Smooth muscle cell (in vitro differentiated cells): ENCODE data around the gene GSG1L. TPM values are rescaled to one million over a fixed set of nuclear protein-coding genes. Genes with fewer than 3 reads are reported as not detected.

Experiments used
- DNase-seq: peaks from one replicate; lab custom pipeline; 2025; ENCODE audit not compliant: unreplicated experiment; lab: John Stamatoyannopoulos, UW
- H2AFZ ChIP-seq: fragments of 200-600 bp; sonication (generic); 2 replicates; pipeline ENCODE4 v1.6.0; 2016; ENCODE audit warnings: antibody characterized with exemption, low read depth, mild to moderate bottlenecking
- H3F3A ChIP-seq: fragments of 200-600 bp; sonication (generic); 2 replicates; pipeline ENCODE4 v1.6.0; 2017; ENCODE audit warnings: antibody characterized with exemption, low read depth
- H3K27ac ChIP-seq: fragments of 200-600 bp; sonication (generic); 2 replicates; pipeline ENCODE4 v1.5.1; 2016; ENCODE audit warnings: low read depth, mild to moderate bottlenecking
- H3K27me3 ChIP-seq: fragments of 200-600 bp; sonication (generic); 2 replicates; pipeline ENCODE4 v1.6.1; 2016; ENCODE audit warnings: low read depth, mild to moderate bottlenecking
- H3K36me3 ChIP-seq: fragments of 200-600 bp; sonication (generic); 2 replicates; pipeline ENCODE4 v1.5.1; 2016; ENCODE audit warnings: low read depth
- H3K4me1 ChIP-seq: fragments of 200-600 bp; sonication (generic); 2 replicates; pipeline ENCODE4 v1.5.1; 2016; ENCODE audit warnings: low read depth
- H3K4me2 ChIP-seq: fragments of 200-600 bp; sonication (generic); 2 replicates; pipeline ENCODE4 v1.6.0; 2016; ENCODE audit warnings: mild to moderate bottlenecking
- H3K4me3 ChIP-seq: fragments of 200-600 bp; sonication (generic); 2 replicates; pipeline ENCODE4 v1.5.1; 2016; ENCODE audit warnings: mild to moderate bottlenecking
- H3K79me2 ChIP-seq: fragments of 200-600 bp; sonication (generic); 2 replicates; pipeline ENCODE4 v1.6.0; 2016; ENCODE audit warnings: low read depth, mild to moderate bottlenecking
- H3K9ac ChIP-seq: fragments of 200-600 bp; sonication (generic); 2 replicates; pipeline ENCODE4 v1.6.0; 2016; ENCODE audit warnings: low read depth
- H3K9me3 ChIP-seq: fragments of 200-600 bp; sonication (generic); replicated peaks from 2 replicates; pipeline ENCODE4 v1.5.1; 2016; ENCODE audit warnings: low read depth
- H4K20me1 ChIP-seq: fragments of 200-600 bp; sonication (generic); 2 replicates; pipeline ENCODE4 v1.6.0; 2016; ENCODE audit warnings: low read depth
- CTCF ChIP-seq: fragments of 200-600 bp; sonication (generic); IDR thresholded peaks from 2 replicates; pipeline ENCODE4 v1.5.1; 2017; ENCODE audit warnings: borderline replicate concordance, mild to moderate bottlenecking, antibody characterized with exemption; ENCODE audit not compliant: insufficient read depth, poor library complexity, severe bottlenecking
- WGBS: methylation state at CpG from one replicate; pipeline ENCODE4 v1.1.7; 2016; ENCODE audit warnings: low lambda C conversion rate; 5-methylcytosine and 5-hydroxymethylcytosine counted together
- polyA plus RNA-seq: library from polyadenylated mRNA; unstranded; fragments of >200 nt; fragmentation: Nextera tagmentation; extraction: Ambion mirVana; gene quantifications from 2 replicates; pipeline ENCODE4 v1.2.1, GENCODE V29; 2016
- total RNA-seq: library from RNA; depleted of rRNA; stranded (reverse); fragments of >200 nt; gene quantifications from 2 replicates; pipeline ENCODE4 v1.2.3, GENCODE V29; 2014

GSG1L gene
- total and polyA plus RNA-seq, 2 experiments from 2014 or later, result 0.31 TPM; not detected in 1

DNA sequence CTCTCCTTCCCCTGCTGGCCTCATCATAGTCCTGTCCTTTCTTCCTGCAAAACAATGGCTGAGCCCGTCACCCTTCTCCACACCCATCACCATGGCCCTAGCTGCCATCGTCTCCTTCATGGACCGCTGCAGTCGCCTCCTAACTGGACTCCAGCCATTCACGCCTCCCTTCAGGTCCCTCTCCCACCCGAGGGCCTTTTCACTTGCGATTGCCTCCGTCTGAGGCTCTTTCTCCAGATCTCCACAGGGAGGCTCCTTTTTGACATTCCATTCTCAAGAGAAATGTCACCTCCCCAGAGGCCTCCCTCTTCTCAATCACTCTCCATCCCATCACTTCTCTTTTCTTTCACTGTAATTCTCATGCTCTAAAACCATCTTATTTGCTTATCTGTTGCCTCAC is 23.5 kb downstream of the GSG1L start:
- H3K27ac ChIP-seq, result no peak overlapping the region
- DNase-seq, result no peak
- H3K27me3 ChIP-seq, result no peaks in the 10 kb centered on the region
- no peak overlapping the region for H3K9ac ChIP-seq
- no peak overlapping the region for H3K4me3 ChIP-seq
- TF ChIP-seq CTCF, result no peak
- H3K36me3 ChIP-seq, result no peaks in the 10 kb centered on the region
- H3F3A ChIP-seq, result no peaks in the 10 kb centered on the region
- 62% methylated on average over 8 of the region's 8 CpGs for WGBS
- H2AFZ ChIP-seq, result no peak overlapping the region
- no peaks in the 10 kb centered on the region for H3K79me2 ChIP-seq
- no peaks in the 10 kb centered on the region for H3K4me1 ChIP-seq
- H3K4me2 ChIP-seq, result no peak overlapping the region
- no peaks in the 10 kb centered on the region for H4K20me1 ChIP-seq
- H3K9me3 ChIP-seq, result no peaks in the 10 kb centered on the region

DNA sequence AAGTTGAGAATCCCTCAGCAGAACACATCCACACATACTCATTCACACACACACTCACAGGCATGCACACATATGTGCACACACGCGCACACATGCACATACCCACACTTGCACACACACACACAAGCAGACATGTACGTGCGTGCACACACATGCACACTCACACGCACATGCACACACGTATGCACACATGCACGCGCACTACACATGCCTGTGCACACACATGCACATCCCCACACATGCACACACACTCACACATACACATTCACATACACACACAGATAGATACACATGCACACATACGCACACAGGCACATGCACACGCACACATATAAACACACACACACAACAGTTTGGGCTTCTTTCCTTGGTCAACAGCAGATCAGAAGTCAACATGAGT is 24.0 kb downstream of the GSG1L start:
- Histone ChIP-seq H3K27ac (no peak overlapping the region), H4K20me1 (no peaks in the 10 kb centered on the region), H3K27me3 (no peaks in the 10 kb centered on the region), H3K4me3 (no peak overlapping the region), H3K79me2 (no peaks in the 10 kb centered on the region), H3K9ac (no peak overlapping the region), H3F3A (no peaks in the 10 kb centered on the region), H3K4me1 (no peaks in the 10 kb centered on the region), H3K9me3 (no peaks in the 10 kb centered on the region), H2AFZ (no peak overlapping the region), H3K4me2 (no peak overlapping the region), H3K36me3 (no peaks in the 10 kb centered on the region)
- 95% methylated on average over 10 of the region's 10 CpGs for WGBS
- no peak for DNase-seq
- no peak for TF ChIP-seq CTCF

DNA sequence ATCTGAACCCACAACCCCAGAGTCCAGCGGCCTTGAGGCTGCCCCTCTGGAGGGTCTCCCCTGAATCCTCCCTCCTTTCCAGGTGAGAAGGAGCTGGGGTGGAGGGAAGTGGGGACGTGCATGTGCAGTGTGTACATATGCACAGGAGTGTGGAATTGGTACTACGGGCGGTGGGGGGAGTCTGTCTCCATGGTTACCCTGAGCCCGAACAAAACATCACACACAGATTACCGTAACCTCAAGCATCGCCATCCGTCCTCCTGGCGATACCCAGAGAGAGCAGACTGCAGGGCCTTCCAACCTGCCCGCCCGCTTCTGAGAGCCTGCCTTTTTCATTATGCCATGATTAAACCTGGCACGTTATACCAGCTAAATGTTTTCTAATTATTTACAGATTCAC is 25.1 kb downstream of the GSG1L start:
- no peak overlapping the region for H3K9ac ChIP-seq
- H3K79me2 ChIP-seq, result no peaks in the 10 kb centered on the region
- H3K27me3 ChIP-seq, result no peaks in the 10 kb centered on the region
- H3K4me3 ChIP-seq, result no peak overlapping the region
- DNase-seq, result no peak
- no peaks in the 10 kb centered on the region for H3K36me3 ChIP-seq
- no peaks in the 10 kb centered on the region for H4K20me1 ChIP-seq
- WGBS, result 93% methylated on average over 9 of the region's 12 CpGs
- no peak for TF ChIP-seq CTCF
- H3K9me3 ChIP-seq, result no peaks in the 10 kb centered on the region
- no peaks in the 10 kb centered on the region for H3F3A ChIP-seq
- H3K27ac ChIP-seq, result no peak overlapping the region
- no peak overlapping the region for H3K4me2 ChIP-seq
- no peaks in the 10 kb centered on the region for H3K4me1 ChIP-seq
- no peak overlapping the region for H2AFZ ChIP-seq

- Histone ChIP-seq H3K9ac (no peak overlapping the region), H3K36me3 (no peaks in the 10 kb centered on the region), H2AFZ (no peak overlapping the region), H3F3A (no peaks in the 10 kb centered on the region), H4K20me1 (no peaks in the 10 kb centered on the region), H3K4me1 (no peaks in the 10 kb centered on the region), H3K4me3 (no peak overlapping the region), H3K27ac (no peak overlapping the region), H3K27me3 (peaks cover 7% of the 10 kb centered on the region), H3K4me2 (no peak overlapping the region), H3K9me3 (no peaks in the 10 kb centered on the region), H3K79me2 (no peaks in the 10 kb centered on the region)
- TF ChIP-seq CTCF, result no peak
- DNase-seq, result no peak
- WGBS, result 75% methylated on average over 9 of the region's 10 CpGs
These were observed 27.6 kb downstream of the GSG1L start for GRCh38 chr16:28035866-28036393.
